HepG2 (cell line): ENCODE measurements around the gene APOC3. TPM values are rescaled to one million over a fixed set of nuclear protein-coding genes. Genes with fewer than 3 reads are reported as not detected.
A peak's percentile ranks its signal among the peaks of the same experiment; 100 is the strongest.

Experiments
- BORCS8-MEF2B ChIP-seq: sonication (generic); formaldehyde crosslinking; IDR thresholded peaks from 2 replicates; pipeline ENCODE4 v1.8.0; 2022; ENCODE audit warnings: mild to moderate bottlenecking, missing genetic modification reagents
- CEBPB ChIP-seq: IDR thresholded peaks from 2 replicates; pipeline ENCODE4 v1.6.1; 2011; ENCODE audit warnings: low read depth, low read length, improper control_type of control experiment, borderline replicate concordance
- CEBPG ChIP-seq: IDR thresholded peaks from 2 replicates; pipeline ENCODE4 v1.6.1; 2016
- GATAD1 ChIP-seq: IDR thresholded peaks from 2 replicates; pipeline ENCODE4 v1.6.1; 2016; ENCODE audit warnings: missing genetic modification reagents, missing compliant biosample characterization
- HNF4G ChIP-seq, 2 experiments: sonication (generic) in 1 of 2; formaldehyde crosslinking in 1 of 2; IDR thresholded peaks; 2 replicates each; pipeline versions ENCODE4 v1.4.0 to v1.6.1; 2011 to 2020; ENCODE audit warnings: borderline replicate concordance in 2 of 2, low read depth in 2 of 2, mild to moderate bottlenecking in 2 of 2, low read length in 1 of 2, missing genetic modification reagents in 1 of 2, moderate library complexity in 1 of 2
- MATR3 ChIP-seq: sonication (generic); formaldehyde crosslinking; IDR thresholded peaks from 2 replicates; pipeline ENCODE4 v1.4.0; 2020; ENCODE audit warnings: missing genetic modification reagents
- NFYB ChIP-seq: sonication (generic); formaldehyde crosslinking; IDR thresholded peaks from 2 replicates; pipeline ENCODE4 v1.4.0; 2020; ENCODE audit warnings: missing genetic modification reagents
- SALL1 ChIP-seq: sonication (generic); formaldehyde crosslinking; IDR thresholded peaks from 2 replicates; pipeline ENCODE4 v1.8.0; 2022; ENCODE audit warnings: mild to moderate bottlenecking, missing genetic modification reagents
- ZNF138 ChIP-seq: sonication (generic); formaldehyde crosslinking; IDR thresholded peaks from 2 replicates; pipeline ENCODE4 v1.5.0; 2020; ENCODE audit warnings: mild to moderate bottlenecking, low read depth, missing genetic modification reagents
- ZNF331 ChIP-seq: sonication (generic); formaldehyde crosslinking; IDR thresholded peaks from 2 replicates; pipeline ENCODE4 v1.4.0; 2020; ENCODE audit warnings: missing genetic modification reagents
- ZNF589 ChIP-seq: sonication (generic); formaldehyde crosslinking; conservative IDR thresholded peaks from 2 replicates; pipeline ENCODE4 v1.8.0; 2022; ENCODE audit warnings: mild to moderate bottlenecking, moderate library complexity, missing genetic modification reagents
- ZNF598 ChIP-seq: sonication (generic); formaldehyde crosslinking; IDR thresholded peaks from 2 replicates; pipeline ENCODE4 v1.5.1; 2020; ENCODE audit warnings: mild to moderate bottlenecking, missing genetic modification reagents, borderline replicate concordance
- polyA plus RNA-seq, 8 experiments: library from polyadenylated mRNA; depleted of rRNA in 3 of 8; stranded (reverse) in 7 of 8; unstranded in 1 of 8; fragments of >200 nt; fragmentation: Illumina TruSeq in 4 of 8; extraction: Trizol in 4 of 8; gene quantifications; 2 replicates each; pipeline versions ENCODE4 v1.2.1 to v1.2.3, GENCODE V29; 2011 to 2016; ENCODE audit warnings: low read depth in 4 of 8, missing spikeins in 1 of 8, mixed read lengths in 1 of 8; ENCODE audit not compliant: insufficient read depth in 1 of 8
- total RNA-seq, 5 experiments: library from RNA; depleted of rRNA; stranded (reverse); fragments of >200 nt; fragmentation: Illumina TruSeq; extraction: Trizol; gene quantifications; 2 replicates each; pipeline ENCODE4 v1.2.3, GENCODE V29; 2016; ENCODE audit warnings: low read depth in 1 of 5
- TF ChIP-seq, protein P1 (sequence below): IDR thresholded peaks from 2 replicates; pipeline ENCODE4 v1.6.1; 2018; ENCODE audit warnings: missing genetic modification reagents
- TF ChIP-seq, protein P2 (sequence below): sonication (generic); formaldehyde crosslinking; IDR thresholded peaks from 2 replicates; pipeline ENCODE4 v1.4.0; 2020; ENCODE audit warnings: missing genetic modification reagents, mild to moderate bottlenecking, borderline replicate concordance
- TF ChIP-seq, protein P3 (sequence below): sonication (generic); formaldehyde crosslinking; IDR thresholded peaks from 2 replicates; pipeline ENCODE4 v1.8.0; 2022; ENCODE audit warnings: mild to moderate bottlenecking, missing genetic modification reagents; ENCODE audit not compliant: insufficient replicate concordance
- TF ChIP-seq, protein P4 (sequence below): sonication (generic); formaldehyde crosslinking; IDR thresholded peaks from 2 replicates; pipeline ENCODE4 v1.5.1; 2020; ENCODE audit warnings: mild to moderate bottlenecking, missing genetic modification reagents, borderline replicate concordance

Gene APOC3
- total and polyA plus RNA-seq, 2 of the 13 experiments (the other 11 are each of a cell fraction or from before 2014, with no cell fraction given) = 314 to 687 TPM

DNA sequence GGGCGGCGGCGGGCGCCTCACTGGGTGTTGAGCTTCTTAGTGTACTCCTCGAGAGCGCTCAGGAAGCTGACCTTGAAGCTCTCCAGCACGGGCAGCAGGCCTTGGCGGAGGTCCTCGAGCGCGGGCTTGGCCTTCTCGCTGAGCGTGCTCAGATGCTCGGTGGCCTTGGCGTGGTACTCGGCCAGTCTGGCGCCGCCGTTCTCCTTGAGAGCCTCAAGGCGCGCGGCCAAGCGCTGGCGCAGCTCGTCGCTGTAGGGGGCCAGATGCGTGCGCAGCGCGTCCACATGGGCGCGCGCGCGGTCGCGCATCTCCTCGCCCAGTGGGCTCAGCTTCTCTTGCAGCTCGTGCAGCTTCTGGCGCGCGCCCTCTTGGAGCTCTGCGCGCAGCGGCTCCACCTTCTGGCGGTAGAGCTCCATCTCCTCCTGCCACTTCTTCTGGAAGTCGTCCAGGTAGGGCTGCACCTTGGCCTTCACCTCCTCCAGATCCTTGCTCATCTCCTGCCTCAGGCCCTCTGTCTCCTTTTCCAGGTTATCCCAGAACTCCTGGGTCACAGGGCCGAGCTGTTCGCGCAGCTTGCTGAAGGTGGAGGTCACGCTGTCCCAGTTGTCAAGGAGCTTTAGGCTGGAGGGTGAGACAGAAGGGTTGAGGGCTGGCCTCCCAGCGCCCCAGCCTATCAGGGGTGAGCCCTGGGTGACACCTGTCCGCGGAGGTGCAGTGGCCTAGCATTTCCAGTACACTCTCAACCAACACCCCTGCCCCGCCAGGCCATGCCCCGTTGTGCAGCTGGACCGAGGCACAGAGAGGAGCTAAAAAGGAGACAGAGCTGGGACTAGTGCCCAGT is 6.3 kb downstream of the APOC3 start (continued):
- TF ChIP-seq, protein P1, sequence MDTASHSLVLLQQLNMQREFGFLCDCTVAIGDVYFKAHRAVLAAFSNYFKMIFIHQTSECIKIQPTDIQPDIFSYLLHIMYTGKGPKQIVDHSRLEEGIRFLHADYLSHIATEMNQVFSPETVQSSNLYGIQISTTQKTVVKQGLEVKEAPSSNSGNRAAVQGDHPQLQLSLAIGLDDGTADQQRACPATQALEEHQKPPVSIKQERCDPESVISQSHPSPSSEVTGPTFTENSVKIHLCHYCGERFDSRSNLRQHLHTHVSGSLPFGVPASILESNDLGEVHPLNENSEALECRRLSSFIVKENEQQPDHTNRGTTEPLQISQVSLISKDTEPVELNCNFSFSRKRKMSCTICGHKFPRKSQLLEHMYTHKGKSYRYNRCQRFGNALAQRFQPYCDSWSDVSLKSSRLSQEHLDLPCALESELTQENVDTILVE (CRISPR knock-in tag) = no peak
- 0 out of 2 replicates have a peak, but pooled peaks have one; percentile 2 for TF ChIP-seq HNF4G (IDR thresholded peaks at IDR 0.05; ENCODE audit: borderline replicate concordance, low read depth, low read length)
- no peak for TF ChIP-seq HNF4G (CRISPR knock-in tag; IDR thresholded peaks at IDR 0.05; ENCODE audit: borderline replicate concordance, low read depth)
- TF ChIP-seq ZNF589 = no peak
- TF ChIP-seq, protein P2, sequence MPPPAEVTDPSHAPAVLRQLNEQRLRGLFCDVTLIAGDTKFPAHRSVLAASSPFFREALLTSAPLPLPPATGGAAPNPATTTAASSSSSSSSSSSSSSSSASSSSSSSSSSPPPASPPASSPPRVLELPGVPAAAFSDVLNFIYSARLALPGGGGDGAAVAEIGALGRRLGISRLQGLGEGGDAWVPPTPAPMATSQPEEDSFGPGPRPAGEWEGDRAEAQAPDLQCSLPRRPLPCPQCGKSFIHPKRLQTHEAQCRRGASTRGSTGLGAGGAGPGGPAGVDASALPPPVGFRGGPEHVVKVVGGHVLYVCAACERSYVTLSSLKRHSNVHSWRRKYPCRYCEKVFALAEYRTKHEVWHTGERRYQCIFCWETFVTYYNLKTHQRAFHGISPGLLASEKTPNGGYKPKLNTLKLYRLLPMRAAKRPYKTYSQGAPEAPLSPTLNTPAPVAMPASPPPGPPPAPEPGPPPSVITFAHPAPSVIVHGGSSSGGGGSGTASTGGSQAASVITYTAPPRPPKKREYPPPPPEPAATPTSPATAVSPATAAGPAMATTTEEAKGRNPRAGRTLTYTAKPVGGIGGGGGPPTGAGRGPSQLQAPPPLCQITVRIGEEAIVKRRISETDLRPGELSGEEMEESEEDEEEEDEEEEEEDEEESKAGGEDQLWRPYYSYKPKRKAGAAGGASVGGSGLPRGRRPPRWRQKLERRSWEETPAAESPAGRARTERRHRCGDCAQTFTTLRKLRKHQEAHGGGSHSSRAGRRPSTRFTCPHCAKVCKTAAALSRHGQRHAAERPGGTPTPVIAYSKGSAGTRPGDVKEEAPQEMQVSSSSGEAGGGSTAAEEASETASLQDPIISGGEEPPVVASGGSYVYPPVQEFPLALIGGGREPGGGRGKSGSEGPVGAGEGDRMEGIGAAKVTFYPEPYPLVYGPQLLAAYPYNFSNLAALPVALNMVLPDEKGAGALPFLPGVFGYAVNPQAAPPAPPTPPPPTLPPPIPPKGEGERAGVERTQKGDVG (CRISPR knock-in tag) = 0 out of 2 replicates have a peak, but pooled peaks have one; percentile 26
- no peak for TF ChIP-seq CEBPG (CRISPR knock-in tag)
- no peak for TF ChIP-seq MATR3 (CRISPR knock-in tag)
- TF ChIP-seq, protein P3, sequence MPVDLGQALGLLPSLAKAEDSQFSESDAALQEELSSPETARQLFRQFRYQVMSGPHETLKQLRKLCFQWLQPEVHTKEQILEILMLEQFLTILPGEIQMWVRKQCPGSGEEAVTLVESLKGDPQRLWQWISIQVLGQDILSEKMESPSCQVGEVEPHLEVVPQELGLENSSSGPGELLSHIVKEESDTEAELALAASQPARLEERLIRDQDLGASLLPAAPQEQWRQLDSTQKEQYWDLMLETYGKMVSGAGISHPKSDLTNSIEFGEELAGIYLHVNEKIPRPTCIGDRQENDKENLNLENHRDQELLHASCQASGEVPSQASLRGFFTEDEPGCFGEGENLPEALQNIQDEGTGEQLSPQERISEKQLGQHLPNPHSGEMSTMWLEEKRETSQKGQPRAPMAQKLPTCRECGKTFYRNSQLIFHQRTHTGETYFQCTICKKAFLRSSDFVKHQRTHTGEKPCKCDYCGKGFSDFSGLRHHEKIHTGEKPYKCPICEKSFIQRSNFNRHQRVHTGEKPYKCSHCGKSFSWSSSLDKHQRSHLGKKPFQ (CRISPR knock-in tag) = peak; percentile 70
- peak; percentile 52; the same call in 1 of the 2 replicates for TF ChIP-seq BORCS8-MEF2B
- 0 out of 2 replicates have a peak, but pooled peaks have one; percentile 25 for TF ChIP-seq ZNF138 (CRISPR knock-in tag)
- TF ChIP-seq GATAD1 (CRISPR knock-in tag) = peak; percentile 24; the same call in 1 of the 2 replicates
- TF ChIP-seq NFYB (CRISPR knock-in tag) = no peak
- TF ChIP-seq ZNF598 (CRISPR knock-in tag) = 0 out of 2 replicates have a peak, but pooled peaks have one; percentile 67
- peak; percentile 31; the same call in 1 of the 2 replicates for TF ChIP-seq ZNF331
- TF ChIP-seq, protein P4, sequence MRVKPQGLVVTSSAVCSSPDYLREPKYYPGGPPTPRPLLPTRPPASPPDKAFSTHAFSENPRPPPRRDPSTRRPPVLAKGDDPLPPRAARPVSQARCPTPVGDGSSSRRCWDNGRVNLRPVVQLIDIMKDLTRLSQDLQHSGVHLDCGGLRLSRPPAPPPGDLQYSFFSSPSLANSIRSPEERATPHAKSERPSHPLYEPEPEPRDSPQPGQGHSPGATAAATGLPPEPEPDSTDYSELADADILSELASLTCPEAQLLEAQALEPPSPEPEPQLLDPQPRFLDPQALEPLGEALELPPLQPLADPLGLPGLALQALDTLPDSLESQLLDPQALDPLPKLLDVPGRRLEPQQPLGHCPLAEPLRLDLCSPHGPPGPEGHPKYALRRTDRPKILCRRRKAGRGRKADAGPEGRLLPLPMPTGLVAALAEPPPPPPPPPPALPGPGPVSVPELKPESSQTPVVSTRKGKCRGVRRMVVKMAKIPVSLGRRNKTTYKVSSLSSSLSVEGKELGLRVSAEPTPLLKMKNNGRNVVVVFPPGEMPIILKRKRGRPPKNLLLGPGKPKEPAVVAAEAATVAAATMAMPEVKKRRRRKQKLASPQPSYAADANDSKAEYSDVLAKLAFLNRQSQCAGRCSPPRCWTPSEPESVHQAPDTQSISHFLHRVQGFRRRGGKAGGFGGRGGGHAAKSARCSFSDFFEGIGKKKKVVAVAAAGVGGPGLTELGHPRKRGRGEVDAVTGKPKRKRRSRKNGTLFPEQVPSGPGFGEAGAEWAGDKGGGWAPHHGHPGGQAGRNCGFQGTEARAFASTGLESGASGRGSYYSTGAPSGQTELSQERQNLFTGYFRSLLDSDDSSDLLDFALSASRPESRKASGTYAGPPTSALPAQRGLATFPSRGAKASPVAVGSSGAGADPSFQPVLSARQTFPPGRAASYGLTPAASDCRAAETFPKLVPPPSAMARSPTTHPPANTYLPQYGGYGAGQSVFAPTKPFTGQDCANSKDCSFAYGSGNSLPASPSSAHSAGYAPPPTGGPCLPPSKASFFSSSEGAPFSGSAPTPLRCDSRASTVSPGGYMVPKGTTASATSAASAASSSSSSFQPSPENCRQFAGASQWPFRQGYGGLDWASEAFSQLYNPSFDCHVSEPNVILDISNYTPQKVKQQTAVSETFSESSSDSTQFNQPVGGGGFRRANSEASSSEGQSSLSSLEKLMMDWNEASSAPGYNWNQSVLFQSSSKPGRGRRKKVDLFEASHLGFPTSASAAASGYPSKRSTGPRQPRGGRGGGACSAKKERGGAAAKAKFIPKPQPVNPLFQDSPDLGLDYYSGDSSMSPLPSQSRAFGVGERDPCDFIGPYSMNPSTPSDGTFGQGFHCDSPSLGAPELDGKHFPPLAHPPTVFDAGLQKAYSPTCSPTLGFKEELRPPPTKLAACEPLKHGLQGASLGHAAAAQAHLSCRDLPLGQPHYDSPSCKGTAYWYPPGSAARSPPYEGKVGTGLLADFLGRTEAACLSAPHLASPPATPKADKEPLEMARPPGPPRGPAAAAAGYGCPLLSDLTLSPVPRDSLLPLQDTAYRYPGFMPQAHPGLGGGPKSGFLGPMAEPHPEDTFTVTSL = no peak
- TF ChIP-seq CEBPB = no peak
- TF ChIP-seq SALL1 (CRISPR knock-in tag) = peak; percentile 58; the same call in 1 of the 2 replicates
